Muscle layer of colon (tissue), 2 donors: Measurements from ENCODE around the gene KIAA2012.
A peak's percentile ranks its signal among the peaks of the same experiment; 100 is the strongest.

Experiments
- H3K27ac ChIP-seq: one replicate; pipeline ENCODE4 v1.7.0; 2013; ENCODE audit warnings: low read depth, mild to moderate bottlenecking, low read length, moderate library complexity
- H3K27me3 ChIP-seq, 2 donors: one replicate each; pipeline ENCODE4 v1.7.0; 2013; ENCODE audit warnings: low read length in 2 of 2, mild to moderate bottlenecking in 2 of 2; ENCODE audit not compliant: insufficient read depth in 2 of 2, control insufficient read depth in 1 of 2
- H3K36me3 ChIP-seq: one replicate; pipeline ENCODE4 v1.7.0; 2013; ENCODE audit warnings: mild to moderate bottlenecking, low read length; ENCODE audit not compliant: insufficient read depth
- H3K4me1 ChIP-seq: one replicate; pipeline ENCODE4 v1.7.0; 2013; ENCODE audit warnings: mild to moderate bottlenecking, low read length; ENCODE audit not compliant: insufficient read depth
- H3K4me3 ChIP-seq, 2 donors: one replicate each; pipeline ENCODE4 v1.7.0; 2013; ENCODE audit warnings: low read length in 2 of 2, low read depth in 1 of 2, mild to moderate bottlenecking in 1 of 2, moderate library complexity in 1 of 2
- H3K9ac ChIP-seq: one replicate; pipeline ENCODE4 v1.7.0; 2013; ENCODE audit warnings: low read length
- H3K9me3 ChIP-seq: one replicate; pipeline ENCODE4 v1.7.0; 2013; ENCODE audit warnings: mild to moderate bottlenecking, low read length
- donor health status: abdominal sarcoma.
- donor health status: Adenocarcinoma of cecum.

Gene KIAA2012

GRCh38 chr2:202072737-202073401 lies at the start of gene KIAA2012:
TSS of gene KIAA2012 (plus strand) at chr2:202073255. CDS start at chr2:202073628, 373 bp downstream.
- no peak within 1 kb of the TSS for H3K27ac ChIP-seq

GRCh38 chr2:202023904-202024266 lies 49.2 kb upstream of the KIAA2012 start:
- Histone ChIP-seq H3K36me3 (no peaks in the 10 kb centered on the region), H3K9ac (no peak overlapping the region), H3K9me3 (no peaks in the 10 kb centered on the region), H3K27me3 (no peaks in the 10 kb centered on the region), H3K4me1 (peaks cover 15% of the 10 kb centered on the region), H3K27ac (no peak overlapping the region), H3K4me3 (no peak overlapping the region)

More at GRCh38 chr2:202072737-202073401, at the start of gene KIAA2012:
- Histone ChIP-seq H3K27me3 (no peaks in the 10 kb centered on the region), H3K9me3 (no peaks in the 10 kb centered on the region), H3K4me1 (no peaks in the 10 kb centered on the region), H3K4me3 (no peak within 1 kb of the TSS), H3K36me3 (no peaks in the 10 kb centered on the region), H3K9ac (no peak within 1 kb of the TSS)

- no peaks in the 10 kb centered on the region for H3K36me3 ChIP-seq
- H3K27ac ChIP-seq, result no peak overlapping the region
- peaks cover 6% of the 10 kb centered on the region for H3K4me1 ChIP-seq
- no peak overlapping the region for H3K9ac ChIP-seq
- H3K4me3 ChIP-seq, result no peak overlapping the region
- H3K9me3 ChIP-seq, result no peaks in the 10 kb centered on the region
- no peaks in the 10 kb centered on the region for H3K27me3 ChIP-seq
These were observed 48.2 kb upstream of the KIAA2012 start for GRCh38 chr2:202024871-202025270.

GRCh38 chr2:202025816-202026215 lies 47.2 kb upstream of the KIAA2012 start:
- Histone ChIP-seq H3K9ac (no peak overlapping the region), H3K4me3 (no peak overlapping the region), H3K27me3 (no peaks in the 10 kb centered on the region), H3K4me1 (no peaks in the 10 kb centered on the region), H3K36me3 (no peaks in the 10 kb centered on the region), H3K9me3 (no peaks in the 10 kb centered on the region), H3K27ac (no peak overlapping the region)

- H3K4me3 ChIP-seq, result no peak overlapping the region
- no peak overlapping the region for H3K27ac ChIP-seq
- H3K9ac ChIP-seq, result no peak overlapping the region
- no peaks in the 10 kb centered on the region for H3K36me3 ChIP-seq
- H3K4me1 ChIP-seq, result no peaks in the 10 kb centered on the region
- no peaks in the 10 kb centered on the region for H3K9me3 ChIP-seq
- no peaks in the 10 kb centered on the region for H3K27me3 ChIP-seq
These were observed 46.5 kb upstream of the KIAA2012 start for GRCh38 chr2:202026507-202026906.

GRCh38 chr2:202030691-202031090 lies 42.4 kb upstream of the KIAA2012 start:
- H3K4me3 ChIP-seq, result no peak overlapping the region
- H3K4me1 ChIP-seq, result no peaks in the 10 kb centered on the region
- no peaks in the 10 kb centered on the region for H3K36me3 ChIP-seq
- H3K27me3 ChIP-seq, result no peaks in the 10 kb centered on the region
- H3K27ac ChIP-seq, result no peak overlapping the region
- no peak overlapping the region for H3K9ac ChIP-seq
- no peaks in the 10 kb centered on the region for H3K9me3 ChIP-seq

GRCh38 chr2:202031246-202031951 lies 41.7 kb upstream of the KIAA2012 start:
- Histone ChIP-seq H3K4me3 (no peak overlapping the region), H3K27ac (no peak overlapping the region), H3K36me3 (no peaks in the 10 kb centered on the region), H3K9ac (no peak overlapping the region), H3K9me3 (no peaks in the 10 kb centered on the region), H3K4me1 (no peaks in the 10 kb centered on the region), H3K27me3 (no peaks in the 10 kb centered on the region)

- Histone ChIP-seq H3K27ac (peak overlapping the region; percentile 94), H3K9ac (peak overlapping the region; percentile 92), H3K4me1 (peaks cover 3% of the 10 kb centered on the region), H3K27me3 (no peaks in the 10 kb centered on the region), H3K36me3 (no peaks in the 10 kb centered on the region), H3K9me3 (no peaks in the 10 kb centered on the region), H3K4me3 (peak overlapping the region; percentile 85 to 88)
These were observed 40.2 kb upstream of the KIAA2012 start for GRCh38 chr2:202032846-202033316.

- peaks cover 4% of the 10 kb centered on the region for H3K4me1 ChIP-seq
- no peaks in the 10 kb centered on the region for H3K9me3 ChIP-seq
- peak within 1 kb of the TSS; percentile 97 for H3K27ac ChIP-seq
- H3K36me3 ChIP-seq, result no peaks in the 10 kb centered on the region
- H3K4me3 ChIP-seq, result peak within 1 kb of the TSS; percentile 85 to 88
- H3K27me3 ChIP-seq, result no peaks in the 10 kb centered on the region
- H3K9ac ChIP-seq, result peak within 1 kb of the TSS; percentile 92
These were observed 39.5 kb upstream of the KIAA2012 start, which contains the start of gene FZD7 for GRCh38 chr2:202033317-202034248. TSS of gene FZD7 (plus strand) at chr2:202033855. CDS start at chr2:202034648, 793 bp downstream.

- no peaks in the 10 kb centered on the region for H3K36me3 ChIP-seq
- H3K4me1 ChIP-seq, result peaks cover 7% of the 10 kb centered on the region
- peak overlapping the region; percentile 74 to 87 for H3K4me3 ChIP-seq
- H3K27me3 ChIP-seq, result no peaks in the 10 kb centered on the region
- H3K9ac ChIP-seq, result peak overlapping the region; percentile 88
- no peaks in the 10 kb centered on the region for H3K9me3 ChIP-seq
- H3K27ac ChIP-seq, result peak overlapping the region; percentile 97
These were observed 38.6 kb upstream of the KIAA2012 start for GRCh38 chr2:202034249-202035088.
